Activated T-cell treated with anti-CD3 and anti-CD28 coated beads, Interleukin-2, amount 50 U/mL, for 4 hours (primary cell): ENCODE results near the gene RNASE13. TPM values are rescaled to one million over a fixed set of nuclear protein-coding genes. Genes with fewer than 3 reads are reported as not detected.

Experiments used
- ATAC-seq, 2 donors: fragments of 200-7000 bp; cut with Tn5 transposase; one replicate each; pipeline ENCODE4 v1.10.0; 2021
- DNase-seq: peaks from one replicate; pipeline ENCODE4 v3.0.0-alpha.2; 2020
- H3K27me3 Mint-ChIP-seq: one replicate; pipeline ENCODE4 v1.8.0; 2021; ENCODE audit warnings: low read depth, mixed read lengths
- H3K36me3 Mint-ChIP-seq: one replicate; pipeline ENCODE4 v1.8.0; 2022; ENCODE audit warnings: mixed read lengths; ENCODE audit not compliant: insufficient read depth
- H3K4me1 Mint-ChIP-seq: one replicate; pipeline ENCODE4 v1.8.0; 2021; ENCODE audit warnings: low read depth, mixed read lengths
- H3K4me3 Mint-ChIP-seq: one replicate; pipeline ENCODE4 v1.8.0; 2021; ENCODE audit warnings: mild to moderate bottlenecking, moderate library complexity, mixed read lengths
- H3K9me3 Mint-ChIP-seq: one replicate; pipeline ENCODE4 v1.8.0; 2021; ENCODE audit warnings: mixed read lengths
- total RNA-seq, 3 donors: library from RNA; stranded (reverse); gene quantifications; one replicate each; pipeline ENCODE4 v1.2.1, GENCODE V29; 2021

RNASE13 gene
- total RNA-seq, 3 donors from 2014 or later = not detected

DNA sequence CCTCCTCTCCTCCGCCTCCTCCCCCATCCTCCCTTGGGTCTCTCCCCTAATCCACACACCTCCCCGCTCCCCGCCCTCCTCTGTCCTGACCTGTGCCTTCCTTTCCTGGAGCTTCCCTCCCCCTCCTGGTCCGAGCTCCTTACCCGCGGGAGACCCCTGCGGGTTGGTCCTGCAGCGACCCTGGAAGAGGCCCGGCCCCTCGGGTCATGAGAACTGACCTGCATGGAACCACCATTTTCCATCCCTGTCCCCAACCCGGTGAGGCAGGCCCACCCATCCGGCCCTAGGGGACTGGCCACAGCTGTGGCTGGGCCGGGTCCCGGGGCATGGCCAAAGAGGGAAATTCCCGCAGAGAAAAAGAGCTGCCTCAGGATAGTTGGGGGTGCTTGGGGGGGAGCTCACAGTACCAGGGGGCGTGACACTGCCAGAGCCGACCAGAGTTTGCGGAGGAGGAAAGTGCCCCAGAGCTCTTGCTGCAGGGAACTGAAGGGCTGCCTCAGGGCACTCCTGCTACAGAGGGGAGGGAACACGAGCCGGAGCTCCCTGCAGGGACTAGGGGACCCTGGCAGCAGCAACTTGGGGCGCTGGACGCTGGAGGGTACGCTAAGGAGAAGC lies 36.1 kb upstream of the RNASE13 start:
- peaks cover 32% of the 10 kb centered on the region for H3K4me1 Mint-ChIP-seq
- peaks cover 47% of the 10 kb centered on the region for H3K27me3 Mint-ChIP-seq
- DNase-seq = no peak
- no peaks in the 10 kb centered on the region for H3K9me3 Mint-ChIP-seq
- ATAC-seq = peak; percentile 22 to 35
- no peaks in the 10 kb centered on the region for H3K36me3 Mint-ChIP-seq
- H3K4me3 Mint-ChIP-seq = peak overlapping the region; percentile 78

DNA sequence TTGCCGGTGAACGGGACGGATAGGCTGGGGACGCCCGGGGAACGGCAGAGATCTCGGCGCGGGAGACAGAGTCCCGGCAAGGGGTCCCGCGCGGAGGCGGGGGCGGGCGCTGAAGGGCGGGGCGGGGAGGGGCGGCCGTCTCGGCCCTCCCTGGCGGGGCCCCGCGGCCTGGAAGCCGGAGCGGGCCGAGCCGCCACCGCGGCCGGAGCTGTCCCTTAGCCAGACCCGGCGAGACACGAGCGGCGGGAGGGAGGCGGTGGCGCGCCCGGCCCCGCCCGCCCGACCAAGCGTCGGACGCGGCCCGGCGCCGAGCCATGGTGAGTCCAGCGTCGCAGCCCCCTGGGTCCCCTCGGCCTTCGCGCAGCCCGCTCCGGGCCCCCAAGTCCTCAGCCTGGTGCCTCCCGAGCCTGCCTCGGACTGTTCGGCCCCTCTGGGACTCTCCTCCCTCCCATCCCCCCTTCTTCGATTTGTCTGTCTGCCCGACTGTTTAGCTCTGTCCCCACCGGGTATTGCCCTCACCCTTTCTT lies 35.5 kb upstream of the RNASE13 start, which contains the start of gene ARHGEF40:
TSS of gene ARHGEF40 (plus strand) at position 222 of the 527 bp plus-strand sequence. CDS start at position 315, 93 bp downstream.
- ATAC-seq = peak; percentile 27 to 33
- Mint-ChIP-seq H3K4me1 (peaks cover 32% of the 10 kb centered on the region), H3K4me3 (peak within 1 kb of the TSS; percentile 78), H3K9me3 (no peaks in the 10 kb centered on the region), H3K27me3 (peaks cover 53% of the 10 kb centered on the region), H3K36me3 (no peaks in the 10 kb centered on the region)
- DNase-seq = peak; percentile 17

DNA sequence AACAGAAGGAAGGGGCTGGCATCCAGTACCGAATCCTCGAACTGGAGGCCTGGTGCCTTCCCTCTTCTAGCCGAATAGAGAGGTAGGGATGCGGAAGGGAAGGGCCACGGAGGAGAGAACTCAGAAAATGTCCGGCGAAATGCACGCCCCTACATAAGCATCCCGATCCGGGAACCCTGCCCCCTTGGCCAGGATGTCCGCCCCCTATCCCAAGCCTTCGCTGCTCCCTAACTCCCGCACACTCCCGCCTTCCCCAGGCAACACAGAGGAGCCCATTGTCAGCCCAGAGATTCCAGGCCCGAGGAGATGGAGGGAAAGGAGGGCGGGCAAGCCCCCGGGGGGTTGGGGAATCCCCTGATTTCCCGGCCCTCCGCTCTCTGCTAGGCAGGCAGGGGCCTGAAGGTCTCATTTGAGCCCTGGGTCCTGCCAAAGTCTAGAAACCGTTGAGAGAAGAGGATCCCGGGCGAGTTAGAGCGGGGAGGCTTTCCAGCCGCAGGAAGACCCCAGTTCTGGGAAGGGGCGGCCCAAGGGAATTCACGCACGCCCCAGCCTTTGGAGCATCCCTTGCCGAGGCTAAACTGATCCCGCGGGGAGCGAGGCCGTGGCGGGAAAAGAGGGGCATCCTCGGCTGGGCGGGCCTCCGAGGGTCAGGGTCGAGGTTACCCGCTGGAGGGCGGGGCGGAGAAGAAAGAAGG lies 34.9 kb upstream of the RNASE13 start:
- DNase-seq = no peak
- no peaks in the 10 kb centered on the region for H3K9me3 Mint-ChIP-seq
- H3K27me3 Mint-ChIP-seq = peaks cover 57% of the 10 kb centered on the region
- H3K4me3 Mint-ChIP-seq = peak overlapping the region; percentile 76
- peaks cover 32% of the 10 kb centered on the region for H3K4me1 Mint-ChIP-seq
- no peak for ATAC-seq
- H3K36me3 Mint-ChIP-seq = no peaks in the 10 kb centered on the region

DNA sequence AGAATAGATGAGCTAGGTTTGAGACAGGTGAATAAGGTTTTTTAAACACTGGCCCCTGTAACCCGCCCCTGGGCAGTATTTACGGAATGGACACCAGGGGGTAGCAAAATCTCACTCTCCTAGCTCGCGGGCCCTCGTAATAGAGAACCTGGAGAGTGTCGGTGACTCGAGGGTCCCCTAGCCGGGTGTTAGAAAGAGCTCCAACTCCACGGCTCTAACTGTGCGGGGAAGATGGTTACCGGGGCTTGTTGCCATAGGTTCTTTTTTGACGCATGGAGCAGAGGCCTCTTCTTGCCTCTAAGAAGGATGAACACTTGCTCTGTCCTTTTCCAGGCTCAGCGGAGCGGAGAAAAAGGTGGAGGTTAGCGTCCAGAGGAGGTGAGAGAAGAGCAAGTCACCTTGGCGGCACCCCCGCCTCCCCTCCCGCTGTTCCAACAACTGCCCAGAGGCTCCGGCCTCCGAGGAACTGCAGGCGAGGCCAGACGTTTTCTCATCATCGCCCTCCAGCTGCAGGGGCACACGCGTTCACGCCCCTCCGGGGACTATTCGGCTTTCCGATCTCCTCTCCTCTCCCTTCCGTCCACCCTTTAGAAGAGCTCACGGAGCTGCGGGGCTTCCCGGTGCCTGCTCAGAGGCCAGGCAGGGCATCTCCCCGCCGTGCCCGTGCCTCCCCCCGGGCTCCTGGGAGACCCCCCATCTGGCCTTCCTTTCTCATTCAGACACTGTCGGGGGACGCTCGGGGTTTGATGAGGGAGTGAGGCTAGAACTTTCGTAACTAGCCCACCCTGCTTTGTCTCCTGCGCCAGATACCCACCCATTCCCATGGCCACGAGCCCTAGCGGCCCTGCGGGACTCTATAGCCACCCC lies 34.1 kb upstream of the RNASE13 start:
- peaks cover 60% of the 10 kb centered on the region for H3K27me3 Mint-ChIP-seq
- DNase-seq (peak; percentile 41), ATAC-seq (peak; percentile 13 to 36)
- H3K4me3 Mint-ChIP-seq = peak overlapping the region; percentile 76
- H3K9me3 Mint-ChIP-seq = no peaks in the 10 kb centered on the region
- H3K4me1 Mint-ChIP-seq = peaks cover 32% of the 10 kb centered on the region
- H3K36me3 Mint-ChIP-seq = no peaks in the 10 kb centered on the region

DNA sequence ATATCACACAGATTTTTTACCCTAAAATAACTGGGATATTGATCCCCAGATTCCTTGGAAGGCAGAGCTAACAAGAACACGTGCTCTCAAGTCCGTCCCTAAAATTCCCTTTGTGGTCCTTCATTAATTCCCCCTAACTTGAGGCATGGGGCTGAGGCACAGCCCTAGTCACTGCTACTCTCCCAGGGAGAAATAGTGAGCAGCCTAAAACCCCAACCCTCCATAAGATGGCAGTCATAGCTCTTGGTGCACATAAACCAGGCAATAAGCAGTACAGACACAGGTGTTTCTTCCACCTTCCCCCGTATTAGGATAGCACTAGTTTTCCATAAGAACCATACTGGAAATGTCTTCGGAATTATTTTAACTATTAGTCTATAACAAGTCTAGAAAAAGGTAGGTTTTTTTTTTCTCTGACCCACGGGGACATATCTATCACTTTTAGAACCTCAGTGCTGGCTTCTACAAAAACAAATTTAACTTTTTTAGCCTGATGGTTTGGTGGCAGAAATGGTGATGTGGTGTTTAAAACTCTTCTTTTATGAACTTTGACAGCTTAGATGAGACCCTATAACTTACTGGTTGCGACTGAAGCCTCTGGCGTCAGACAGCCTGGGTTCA lies 32.4 kb upstream of the RNASE13 start:
- Mint-ChIP-seq H3K27me3 (peaks cover 60% of the 10 kb centered on the region), H3K9me3 (no peaks in the 10 kb centered on the region), H3K4me3 (no peak overlapping the region), H3K36me3 (no peaks in the 10 kb centered on the region), H3K4me1 (peaks cover 30% of the 10 kb centered on the region)
- no peak for DNase-seq
- ATAC-seq = no peak

DNA sequence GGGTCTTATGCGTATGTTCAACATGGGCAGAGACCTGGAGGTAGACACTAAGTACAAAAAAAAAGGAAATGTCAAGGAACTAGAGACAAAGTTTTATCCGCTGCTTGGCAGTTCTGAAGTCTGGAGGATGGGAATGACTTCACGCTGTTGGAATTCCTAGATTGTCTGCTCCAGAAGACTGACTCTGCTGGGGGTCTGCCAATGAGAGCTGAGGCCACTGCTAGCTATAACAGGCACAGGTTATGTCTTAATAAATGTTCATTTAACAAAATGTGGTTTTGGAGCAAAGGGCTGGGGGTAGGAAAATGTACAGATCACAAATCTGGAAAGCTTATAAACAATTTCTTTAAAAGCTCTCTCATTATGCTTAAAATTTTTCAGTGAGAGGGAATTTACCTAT lies 28.9 kb upstream of the RNASE13 start:
- Mint-ChIP-seq H3K27me3 (peaks cover 48% of the 10 kb centered on the region), H3K9me3 (no peaks in the 10 kb centered on the region), H3K4me3 (no peak overlapping the region), H3K36me3 (no peaks in the 10 kb centered on the region), H3K4me1 (peaks cover 1% of the 10 kb centered on the region)
- ATAC-seq = no peak
- no peak for DNase-seq

DNA sequence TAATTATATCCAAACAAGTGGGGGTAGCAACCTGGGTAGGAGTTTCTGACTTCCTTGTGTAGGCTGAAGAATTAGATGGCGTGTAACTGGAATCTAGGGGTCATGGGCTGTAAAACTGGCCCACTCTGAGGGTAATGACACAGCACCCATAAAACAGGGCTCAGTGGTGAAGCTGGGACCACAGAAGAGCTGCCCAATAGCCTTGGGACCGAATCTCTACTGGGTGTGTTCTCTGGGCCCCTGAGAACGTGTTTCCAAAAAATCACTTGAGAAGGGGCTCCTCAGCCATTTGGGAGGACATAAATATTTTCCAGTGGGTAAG lies 26.7 kb upstream of the RNASE13 start:
- DNase-seq (no peak), ATAC-seq (no peak)
- H3K4me3 Mint-ChIP-seq = no peak overlapping the region
- no peaks in the 10 kb centered on the region for H3K4me1 Mint-ChIP-seq
- no peaks in the 10 kb centered on the region for H3K36me3 Mint-ChIP-seq
- peaks cover 35% of the 10 kb centered on the region for H3K27me3 Mint-ChIP-seq
- no peaks in the 10 kb centered on the region for H3K9me3 Mint-ChIP-seq

DNA sequence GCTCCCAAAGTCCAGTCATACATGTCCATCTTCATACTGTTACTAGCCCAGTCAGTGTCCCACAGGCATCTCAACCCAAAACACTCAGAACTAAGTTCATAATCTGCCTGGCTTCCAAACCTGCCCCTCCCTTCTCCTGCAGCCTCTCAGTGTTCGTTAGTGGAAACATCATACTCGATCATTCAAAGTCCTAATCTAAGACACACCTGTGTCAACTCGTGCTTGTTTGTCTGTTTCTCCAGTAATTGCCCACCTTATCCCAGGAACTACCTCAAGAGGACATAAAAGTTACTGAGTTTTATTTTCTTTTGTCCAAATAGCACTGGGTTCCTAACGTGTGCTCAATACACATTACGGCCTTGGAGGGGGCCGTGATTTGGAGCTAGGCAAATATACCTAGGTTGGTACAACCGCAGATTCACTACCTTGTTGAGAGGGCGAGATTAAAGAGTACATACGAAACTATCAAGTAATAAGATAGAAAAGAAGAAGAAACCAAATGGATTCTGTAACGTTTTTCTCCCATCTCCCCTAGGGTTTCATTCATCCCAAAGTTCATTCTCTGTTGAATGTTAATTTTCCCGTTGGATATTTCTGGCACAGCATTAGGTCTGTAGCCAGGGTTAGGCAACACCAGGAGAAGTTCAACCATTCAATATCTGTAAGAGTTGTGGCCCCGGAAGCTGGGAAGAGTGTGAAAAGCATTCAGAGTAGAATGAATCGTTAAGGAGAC lies 26.2 kb upstream of the RNASE13 start:
- ATAC-seq (no peak), DNase-seq (no peak)
- peaks cover 33% of the 10 kb centered on the region for H3K27me3 Mint-ChIP-seq
- H3K36me3 Mint-ChIP-seq = no peaks in the 10 kb centered on the region
- no peak overlapping the region for H3K4me3 Mint-ChIP-seq
- no peaks in the 10 kb centered on the region for H3K9me3 Mint-ChIP-seq
- no peaks in the 10 kb centered on the region for H3K4me1 Mint-ChIP-seq

DNA sequence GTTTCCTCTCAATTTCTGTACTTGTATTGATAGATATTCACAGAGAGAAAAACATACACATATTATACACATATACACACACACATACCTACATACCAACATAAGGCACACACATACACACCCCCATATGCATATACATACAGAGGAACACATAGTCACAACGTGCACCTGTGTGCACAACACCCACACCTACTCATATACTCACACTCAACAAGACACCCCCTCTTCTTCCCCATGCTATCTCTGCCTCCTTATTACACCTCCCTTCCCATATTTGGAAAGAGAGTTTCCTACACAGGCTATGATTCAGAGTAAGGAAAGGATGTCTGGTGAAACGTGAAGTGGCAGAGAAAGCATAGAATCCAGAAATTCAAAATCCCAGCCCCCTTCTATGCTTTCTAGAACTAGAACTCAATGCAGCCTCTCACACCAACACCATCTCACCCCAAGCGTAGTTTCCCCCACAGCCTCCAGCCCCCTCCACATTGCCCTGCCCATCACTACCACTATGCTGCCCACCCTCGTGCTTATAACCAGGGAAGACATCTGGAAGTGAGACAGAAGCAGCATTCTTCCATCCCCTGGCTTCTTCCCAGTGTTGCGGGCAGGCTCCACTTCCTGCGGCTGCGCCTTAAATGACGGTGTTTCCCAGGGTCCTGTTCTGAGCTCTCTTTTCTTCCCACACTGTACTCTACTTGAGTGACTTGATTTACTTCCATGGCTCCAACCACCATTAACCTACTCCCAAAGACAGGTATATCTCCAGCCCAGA lies 25.4 kb upstream of the RNASE13 start:
- peaks cover 26% of the 10 kb centered on the region for H3K27me3 Mint-ChIP-seq
- no peak for DNase-seq
- no peaks in the 10 kb centered on the region for H3K9me3 Mint-ChIP-seq
- H3K36me3 Mint-ChIP-seq = no peaks in the 10 kb centered on the region
- no peaks in the 10 kb centered on the region for H3K4me1 Mint-ChIP-seq
- no peak for ATAC-seq
- no peak overlapping the region for H3K4me3 Mint-ChIP-seq

DNA sequence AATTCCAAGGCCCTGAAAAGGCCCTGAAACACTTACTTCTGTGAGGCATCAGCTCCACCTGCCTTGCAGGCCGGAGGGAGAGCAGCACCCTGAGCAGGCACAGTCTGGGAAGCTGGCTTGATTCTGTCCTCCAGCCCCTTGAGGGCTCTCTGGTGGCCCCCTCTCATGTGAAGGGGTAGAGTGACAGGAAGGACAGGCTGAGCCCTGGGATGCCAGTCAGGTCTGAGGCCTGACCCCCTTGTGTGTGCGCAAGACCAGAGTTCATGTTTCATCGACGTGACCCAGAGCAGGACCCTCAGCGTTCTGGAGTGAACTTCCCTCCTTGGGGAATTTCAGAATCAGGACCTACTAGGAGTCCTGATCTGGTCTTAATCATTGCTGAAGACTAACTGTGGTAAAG lies 24.3 kb upstream of the RNASE13 start:
- no peaks in the 10 kb centered on the region for H3K36me3 Mint-ChIP-seq
- no peak for ATAC-seq

DNA sequence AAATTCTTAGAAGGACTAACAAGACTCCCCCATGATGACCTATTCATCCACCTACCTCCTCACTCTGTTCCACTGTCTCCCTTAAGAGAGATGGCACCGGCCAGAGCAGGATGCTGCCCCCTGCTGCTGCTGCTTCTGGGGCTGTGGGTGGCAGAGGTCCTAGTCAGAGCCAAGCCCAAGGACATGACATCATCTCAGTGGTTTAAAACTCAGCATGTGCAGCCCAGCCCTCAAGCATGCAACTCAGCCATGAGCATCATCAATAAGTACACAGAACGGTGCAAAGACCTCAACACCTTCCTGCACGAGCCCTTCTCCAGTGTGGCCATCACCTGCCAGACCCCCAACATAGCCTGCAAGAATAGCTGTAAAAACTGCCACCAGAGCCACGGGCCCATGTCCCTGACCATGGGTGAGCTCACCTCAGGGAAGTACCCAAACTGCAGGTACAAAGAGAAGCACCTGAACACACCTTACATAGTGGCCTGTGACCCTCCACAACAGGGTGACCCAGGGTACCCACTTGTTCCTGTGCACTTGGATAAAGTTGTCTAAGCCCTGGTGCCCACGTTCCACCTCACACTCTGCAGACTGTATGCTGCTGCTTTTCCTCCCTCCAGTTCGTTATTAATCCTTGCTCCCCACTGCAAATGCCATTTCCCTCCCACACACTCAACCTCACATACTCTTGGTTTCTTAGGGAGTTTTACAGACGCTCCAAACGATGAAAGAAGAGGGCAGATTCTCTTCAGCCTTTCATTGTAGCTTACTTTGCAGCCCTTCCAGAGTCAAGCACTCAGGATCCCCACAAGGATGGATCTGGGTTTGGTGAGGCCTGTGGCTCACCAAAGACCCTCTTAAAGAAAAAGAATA lies 23.4 kb upstream of the RNASE13 start, which contains the start of gene RNASE8:
TSS of gene RNASE8 (plus strand) at position 20 of the 873 bp plus-strand sequence. CDS start at position 91, 71 bp downstream.
- Mint-ChIP-seq H3K27me3 (peaks cover 16% of the 10 kb centered on the region), H3K36me3 (no peaks in the 10 kb centered on the region), H3K4me3 (no peak within 1 kb of the TSS), H3K4me1 (no peaks in the 10 kb centered on the region), H3K9me3 (no peaks in the 10 kb centered on the region)
- no peak for DNase-seq
- peak; percentile 40 to 73 for ATAC-seq

More for the DNA sequence above, 24.3 kb upstream of the RNASE13 start:
- no peaks in the 10 kb centered on the region for H3K4me1 Mint-ChIP-seq
- no peaks in the 10 kb centered on the region for H3K9me3 Mint-ChIP-seq
- no peak for DNase-seq
- H3K4me3 Mint-ChIP-seq = no peak overlapping the region
- peaks cover 21% of the 10 kb centered on the region for H3K27me3 Mint-ChIP-seq

DNA sequence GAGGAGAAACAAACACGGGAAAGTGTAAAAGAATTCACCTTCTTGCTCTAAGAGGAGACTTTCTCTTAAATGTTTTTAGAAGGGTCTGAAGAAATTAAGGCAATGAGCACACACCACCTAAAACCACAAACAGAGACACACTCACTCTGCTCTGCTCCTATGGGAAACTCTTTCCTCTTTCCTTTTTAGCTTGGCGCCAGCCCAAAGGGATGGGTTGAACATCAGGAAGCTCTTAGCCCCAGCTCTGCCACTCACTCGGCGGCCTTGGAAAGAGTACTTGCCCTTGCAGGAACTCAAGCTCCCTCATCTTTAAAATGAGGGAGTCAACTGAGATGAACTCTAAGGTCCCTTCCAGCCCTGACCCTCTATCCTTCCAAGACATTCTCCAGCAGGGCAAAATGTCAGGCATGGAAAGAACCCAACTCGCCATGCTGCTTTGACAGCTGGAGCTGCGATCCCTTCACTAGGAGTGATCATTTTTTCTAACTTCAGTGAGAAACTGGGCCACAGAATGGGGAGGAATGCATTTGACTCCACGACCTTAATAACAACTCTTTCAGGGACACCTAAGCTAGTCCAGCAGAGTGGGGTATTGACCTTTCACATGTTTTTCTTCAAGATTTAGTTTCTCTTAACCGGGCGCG lies 22.0 kb upstream of the RNASE13 start:
- Mint-ChIP-seq H3K36me3 (no peaks in the 10 kb centered on the region), H3K9me3 (no peaks in the 10 kb centered on the region), H3K4me1 (no peaks in the 10 kb centered on the region), H3K27me3 (peaks cover 8% of the 10 kb centered on the region), H3K4me3 (no peak overlapping the region)
- ATAC-seq = no peak
- no peak for DNase-seq
